Measurements from ENCODE around the gene GUCY2C.

Gene GUCY2C

DNA sequence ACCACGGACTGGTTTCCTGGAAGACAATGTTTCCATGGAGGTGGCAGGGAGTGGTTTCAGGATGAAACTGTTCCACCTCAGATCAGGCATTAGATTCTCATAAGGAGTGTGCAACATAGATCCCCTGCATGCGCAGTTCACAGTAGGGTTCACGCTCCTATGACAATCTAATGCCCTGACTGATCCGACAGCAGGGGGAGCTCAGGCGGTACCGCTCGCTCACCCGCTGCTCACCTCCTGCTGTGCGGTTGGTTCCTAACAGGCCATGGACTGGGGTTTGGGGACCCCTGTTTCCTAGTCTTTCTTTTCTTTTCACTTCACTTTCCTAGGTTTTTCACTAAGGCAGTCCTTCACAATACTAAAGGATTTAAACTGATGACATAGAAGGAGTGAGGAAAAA, 39.6 kb downstream of the GUCY2C start:
- H3K36me3 Mint-ChIP-seq (ENCODE audit: low read depth), result no peaks in the 10 kb centered on the region
- no peak overlapping the region for H3K4me3 Mint-ChIP-seq
- peaks cover 7% of the 10 kb centered on the region for H3K4me1 Mint-ChIP-seq (ENCODE audit: low read depth)
- peaks cover 4% of the 10 kb centered on the region for H3K27me3 Mint-ChIP-seq
- H3K9me3 Mint-ChIP-seq, result no peaks in the 10 kb centered on the region
- no peak overlapping the region for H3K27ac Mint-ChIP-seq

GRCh38 chr12:14655284-14655683, 41.1 kb downstream of the GUCY2C start:
- Mint-ChIP-seq H3K4me3 (no peak overlapping the region), H3K4me1 (ENCODE audit: low read depth) (peaks cover 7% of the 10 kb centered on the region), H3K27me3 (no peaks in the 10 kb centered on the region), H3K36me3 (ENCODE audit: low read depth) (no peaks in the 10 kb centered on the region), H3K9me3 (no peaks in the 10 kb centered on the region), H3K27ac (no peak overlapping the region)

GRCh38 chr12:14654842-14655241, 41.6 kb downstream of the GUCY2C start:
- no peak overlapping the region for H3K4me3 Mint-ChIP-seq
- no peak overlapping the region for H3K27ac Mint-ChIP-seq
- H3K9me3 Mint-ChIP-seq, result no peaks in the 10 kb centered on the region

GRCh38 chr12:14654416-14654815, 42.0 kb downstream of the GUCY2C start:
- Mint-ChIP-seq H3K4me1 (ENCODE audit: low read depth) (peaks cover 7% of the 10 kb centered on the region), H3K27ac (no peak overlapping the region)

More at GRCh38 chr12:14654842-14655241, 41.6 kb downstream of the GUCY2C start:
- Mint-ChIP-seq H3K36me3 (ENCODE audit: low read depth) (no peaks in the 10 kb centered on the region), H3K27me3 (no peaks in the 10 kb centered on the region), H3K4me1 (ENCODE audit: low read depth) (peaks cover 7% of the 10 kb centered on the region)

GRCh38 chr12:14652483-14652882, 43.9 kb downstream of the GUCY2C start:
- Mint-ChIP-seq H3K9me3 (no peaks in the 10 kb centered on the region), H3K4me3 (no peak overlapping the region), H3K27me3 (no peaks in the 10 kb centered on the region), H3K4me1 (ENCODE audit: low read depth) (peaks cover 7% of the 10 kb centered on the region), H3K36me3 (ENCODE audit: low read depth) (no peaks in the 10 kb centered on the region), H3K27ac (no peak overlapping the region)

More at GRCh38 chr12:14654416-14654815, 42.0 kb downstream of the GUCY2C start:
- Mint-ChIP-seq H3K9me3 (no peaks in the 10 kb centered on the region), H3K4me3 (no peak overlapping the region), H3K36me3 (ENCODE audit: low read depth) (no peaks in the 10 kb centered on the region), H3K27me3 (no peaks in the 10 kb centered on the region)

GRCh38 chr12:14651371-14651770, 45.0 kb downstream of the GUCY2C start:
- Mint-ChIP-seq H3K36me3 (ENCODE audit: low read depth) (no peaks in the 10 kb centered on the region), H3K9me3 (no peaks in the 10 kb centered on the region), H3K4me3 (no peak overlapping the region), H3K27me3 (no peaks in the 10 kb centered on the region), H3K27ac (no peak overlapping the region), H3K4me1 (ENCODE audit: low read depth) (peaks cover 7% of the 10 kb centered on the region)

- Mint-ChIP-seq H3K36me3 (ENCODE audit: low read depth) (no peaks in the 10 kb centered on the region), H3K27me3 (no peaks in the 10 kb centered on the region), H3K4me1 (ENCODE audit: low read depth) (peaks cover 7% of the 10 kb centered on the region), H3K4me3 (no peak overlapping the region), H3K9me3 (no peaks in the 10 kb centered on the region), H3K27ac (no peak overlapping the region)
Observed at GRCh38 chr12:14650789-14651188, 45.6 kb downstream of the GUCY2C start.

DNA sequence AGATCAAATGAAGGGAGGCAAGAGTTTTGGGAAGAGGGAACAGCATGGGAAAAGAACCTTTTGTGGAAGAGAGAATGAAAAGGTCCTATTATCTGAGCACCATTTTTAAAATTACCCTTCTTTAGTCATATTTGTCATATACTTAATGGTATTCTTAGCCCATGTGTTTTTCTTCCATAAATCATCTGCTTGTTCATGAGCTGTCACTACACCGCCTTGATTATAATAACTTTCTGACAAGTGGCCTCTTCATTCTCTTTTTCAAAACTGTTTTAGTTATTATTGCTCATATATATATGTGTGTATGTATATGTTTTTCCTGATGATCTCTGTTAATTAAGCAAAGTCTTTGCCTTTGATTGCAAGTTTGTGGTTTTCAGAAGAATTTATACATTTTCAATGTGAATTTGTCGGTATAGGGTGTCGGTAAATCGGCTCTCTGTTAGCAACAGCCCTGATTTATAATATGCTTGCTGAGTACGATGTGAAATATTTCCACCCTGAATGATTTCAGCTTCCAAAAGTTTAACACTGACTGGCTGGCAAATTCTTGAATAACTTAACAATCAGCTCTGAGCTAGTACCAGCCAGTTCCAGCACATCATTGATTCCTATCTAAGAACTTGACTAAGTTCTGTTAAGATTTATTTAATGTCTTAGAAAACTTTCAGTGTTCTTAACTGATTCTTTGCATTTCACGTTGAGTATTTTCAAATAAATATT, 49.2 kb downstream of the GUCY2C start:
- Mint-ChIP-seq H3K4me3 (no peak overlapping the region), H3K4me1 (ENCODE audit: low read depth) (peaks cover 24% of the 10 kb centered on the region), H3K27ac (no peak overlapping the region), H3K9me3 (no peaks in the 10 kb centered on the region), H3K27me3 (no peaks in the 10 kb centered on the region), H3K36me3 (ENCODE audit: low read depth) (no peaks in the 10 kb centered on the region)

DNA sequence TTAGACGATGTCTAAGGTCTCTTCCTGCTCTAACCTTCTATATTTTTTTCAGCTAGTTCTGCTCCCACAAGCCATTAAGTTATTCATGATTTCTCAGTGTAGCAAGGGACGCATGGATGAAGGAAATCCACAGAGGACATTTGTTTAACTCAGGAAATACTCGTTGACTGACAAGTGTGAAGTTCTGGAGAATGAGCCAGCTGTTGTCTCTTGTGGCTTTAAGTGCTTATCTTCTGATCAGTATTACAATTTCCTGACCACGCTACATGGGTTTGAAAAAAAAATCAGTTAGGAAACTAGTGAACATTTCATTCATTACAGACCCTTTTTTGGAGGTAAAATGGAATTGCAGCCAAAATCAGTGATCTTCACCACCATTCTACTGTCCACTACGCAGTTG, 53.1 kb downstream of the GUCY2C start:
- Mint-ChIP-seq H3K36me3 (ENCODE audit: low read depth) (no peaks in the 10 kb centered on the region), H3K27ac (peak overlapping the region; percentile 17), H3K9me3 (no peaks in the 10 kb centered on the region), H3K27me3 (no peaks in the 10 kb centered on the region), H3K4me1 (ENCODE audit: low read depth) (peaks cover 25% of the 10 kb centered on the region), H3K4me3 (peak overlapping the region; percentile 41)

DNA sequence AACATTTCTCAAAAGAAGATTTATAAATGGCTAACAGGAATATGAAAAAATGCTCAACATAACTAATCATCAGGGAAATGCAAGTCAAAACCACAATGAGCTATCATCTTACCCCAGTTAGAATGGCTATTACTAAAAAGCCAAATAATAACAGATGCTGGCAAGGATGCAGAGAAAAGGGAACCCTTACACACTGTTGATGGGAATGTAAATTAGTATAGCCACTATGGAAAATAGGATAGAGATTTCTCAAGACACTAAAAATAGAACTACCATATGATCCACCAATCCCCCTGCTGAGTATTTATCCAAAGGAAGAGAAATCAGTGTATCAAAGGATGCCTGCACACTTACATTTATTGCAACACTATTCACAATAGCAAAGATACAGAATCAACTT, 58.3 kb downstream of the GUCY2C start:
- H3K27ac Mint-ChIP-seq, result no peak overlapping the region
- H3K36me3 Mint-ChIP-seq (ENCODE audit: low read depth), result no peaks in the 10 kb centered on the region
- no peak overlapping the region for H3K4me3 Mint-ChIP-seq
- peaks cover 6% of the 10 kb centered on the region for H3K27me3 Mint-ChIP-seq
- H3K9me3 Mint-ChIP-seq, result peaks cover 16% of the 10 kb centered on the region
- H3K4me1 Mint-ChIP-seq (ENCODE audit: low read depth), result peaks cover 9% of the 10 kb centered on the region

DNA sequence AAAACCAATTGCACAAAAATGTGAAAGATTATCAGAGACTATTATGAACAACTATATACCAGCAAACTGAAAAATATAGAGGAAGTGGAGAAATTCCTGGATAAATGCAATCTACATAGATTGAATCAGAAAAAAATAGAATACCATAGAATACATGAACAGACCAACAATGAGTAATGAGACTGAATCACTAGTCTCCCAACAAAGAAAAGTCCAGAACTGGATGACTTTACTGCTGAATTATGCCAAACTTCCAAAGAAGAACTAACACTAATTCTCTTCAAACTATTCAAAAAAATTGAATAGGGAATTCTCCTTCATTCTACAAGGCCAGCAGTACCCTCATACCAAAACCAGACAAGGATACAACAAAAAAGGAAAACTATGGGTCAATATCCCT, 60.6 kb downstream of the GUCY2C start:
- no peaks in the 10 kb centered on the region for H3K36me3 Mint-ChIP-seq (ENCODE audit: low read depth)
- peaks cover 6% of the 10 kb centered on the region for H3K27me3 Mint-ChIP-seq
- H3K27ac Mint-ChIP-seq, result no peak overlapping the region
- no peak overlapping the region for H3K4me3 Mint-ChIP-seq
- H3K9me3 Mint-ChIP-seq, result peaks cover 16% of the 10 kb centered on the region
- H3K4me1 Mint-ChIP-seq (ENCODE audit: low read depth), result no peaks in the 10 kb centered on the region

DNA sequence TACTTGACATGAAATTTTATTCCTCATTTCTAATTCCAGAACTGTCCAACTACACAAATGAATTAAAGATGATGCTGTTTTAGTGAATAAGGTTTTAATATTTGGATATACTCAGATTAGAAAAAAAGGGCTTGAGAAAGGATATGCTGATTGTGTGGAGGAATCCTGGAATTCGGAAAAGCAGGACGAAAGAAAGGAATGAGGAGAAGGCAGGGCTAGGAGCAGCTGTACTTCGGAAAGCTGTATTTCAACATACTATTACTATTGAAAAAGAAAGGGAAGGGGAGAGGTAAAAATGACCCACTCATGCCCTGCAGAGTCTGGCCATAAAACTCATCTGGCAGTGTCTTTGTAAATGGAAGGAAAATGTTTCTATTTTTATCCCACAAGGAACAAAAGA, 65.6 kb downstream of the GUCY2C start:
- Mint-ChIP-seq H3K4me1 (ENCODE audit: low read depth) (no peaks in the 10 kb centered on the region), H3K27me3 (no peaks in the 10 kb centered on the region), H3K36me3 (ENCODE audit: low read depth) (no peaks in the 10 kb centered on the region)

GRCh38 chr12:14629832-14630710, 66.3 kb downstream of the GUCY2C start:
- Mint-ChIP-seq H3K27me3 (no peaks in the 10 kb centered on the region), H3K4me3 (no peak overlapping the region), H3K36me3 (ENCODE audit: low read depth) (no peaks in the 10 kb centered on the region), H3K4me1 (ENCODE audit: low read depth) (no peaks in the 10 kb centered on the region), H3K9me3 (peaks cover 1% of the 10 kb centered on the region), H3K27ac (no peak overlapping the region)

More for the DNA sequence above, 65.6 kb downstream of the GUCY2C start:
- Mint-ChIP-seq H3K27ac (no peak overlapping the region), H3K9me3 (peaks cover 8% of the 10 kb centered on the region), H3K4me3 (no peak overlapping the region)

- no peaks in the 10 kb centered on the region for H3K9me3 Mint-ChIP-seq
- no peaks in the 10 kb centered on the region for H3K36me3 Mint-ChIP-seq (ENCODE audit: low read depth)
- H3K4me1 Mint-ChIP-seq (ENCODE audit: low read depth), result no peaks in the 10 kb centered on the region
- no peak overlapping the region for H3K4me3 Mint-ChIP-seq
- H3K27ac Mint-ChIP-seq, result no peak overlapping the region
- H3K27me3 Mint-ChIP-seq, result peaks cover 1% of the 10 kb centered on the region
Observed at GRCh38 chr12:14628771-14629170, 67.6 kb downstream of the GUCY2C start.

- H3K4me3 Mint-ChIP-seq, result no peak overlapping the region
- no peaks in the 10 kb centered on the region for H3K9me3 Mint-ChIP-seq
- peaks cover 7% of the 10 kb centered on the region for H3K4me1 Mint-ChIP-seq (ENCODE audit: low read depth)
- H3K27ac Mint-ChIP-seq, result no peak overlapping the region
- peaks cover 10% of the 10 kb centered on the region for H3K27me3 Mint-ChIP-seq
- H3K36me3 Mint-ChIP-seq (ENCODE audit: low read depth), result no peaks in the 10 kb centered on the region
Observed at GRCh38 chr12:14621826-14622225, 74.6 kb downstream of the GUCY2C start.

Data from stimulated activated naive CD8-positive, alpha-beta T cell treated with anti-CD3 and anti-CD28 coated beads, Interleukin-15, Interleukin-2, amounts not matched to agents 100 ng/mL and 50 ng/mL, for 24 hours (primary cell).